Heart left ventricle (tissue), 16 donors: ENCODE data around the gene ESPN. TPM values are rescaled to one million over a fixed set of nuclear protein-coding genes. Genes with fewer than 3 reads are reported as not detected.

Experiments used
- ATAC-seq, 4 donors: fragments of 200-7000 bp; cut with Tn5 transposase; one replicate each; pipeline ENCODE4 v1.9.1; 2020 to 2022; ENCODE audit warnings: moderate library complexity in 4 of 4, mild to moderate bottlenecking in 3 of 4, moderate number of reproducible peaks in 1 of 4
- DNase-seq, 5 donors: peaks; one replicate each; pipeline ENCODE4 v3.0.0-alpha.2; 2020
- H3K27ac ChIP-seq, 12 donors: fragments of 200-600 bp; sonication (generic) in 4 of 12; one replicate each; pipeline versions ENCODE4 v1.5.0 to v1.8.0; 2016 to 2022; ENCODE audit warnings: mild to moderate bottlenecking in 2 of 12
- H3K27me3 ChIP-seq, 9 donors: fragments of 200-600 bp; sonication (generic) in 2 of 9; one replicate each; pipeline versions ENCODE4 v1.5.1 to v1.8.0; 2016 to 2022; ENCODE audit warnings: mild to moderate bottlenecking in 3 of 9
- H3K36me3 ChIP-seq, 9 donors: fragments of 200-600 bp; sonication (generic) in 2 of 9; one replicate each; pipeline versions ENCODE4 v1.5.0 to v1.8.0; 2018 to 2022; ENCODE audit warnings: mild to moderate bottlenecking in 2 of 9
- H3K4me1 ChIP-seq, 12 donors: fragments of 200-600 bp; sonication (generic) in 4 of 12; one replicate each; pipeline versions ENCODE4 v1.5.0 to v1.8.0; 2016 to 2022; ENCODE audit warnings: mild to moderate bottlenecking in 3 of 12
- H3K4me3 ChIP-seq, 12 donors: fragments of 200-600 bp; sonication (generic) in 4 of 12; one replicate each; pipeline versions ENCODE4 v1.5.0 to v1.8.0; 2017 to 2022; ENCODE audit warnings: mild to moderate bottlenecking in 9 of 12, moderate library complexity in 4 of 12
- H3K9me3 ChIP-seq, 12 donors: fragments of 200-600 bp; sonication (generic) in 4 of 12; one replicate each; pipeline versions ENCODE4 v1.5.0 to v1.8.0; 2016 to 2022; ENCODE audit warnings: mild to moderate bottlenecking in 1 of 12
- CTCF ChIP-seq, 12 donors: fragments of 200-600 bp; sonication (generic) in 4 of 12; IDR thresholded peaks; one replicate each; pipeline versions ENCODE4 v1.5.0 to v1.8.0; 2018 to 2022; ENCODE audit warnings: antibody characterized with exemption in 12 of 12, mild to moderate bottlenecking in 5 of 12
- POLR2A ChIP-seq, 2 donors: fragments of 450-650 bp; IDR thresholded peaks; one replicate each; pipeline ENCODE4 v1.6.1; 2017; ENCODE audit warnings: antibody characterized with exemption in 2 of 2, mild to moderate bottlenecking in 2 of 2, moderate library complexity in 2 of 2
- WGBS, 4 donors: extraction: QIAGEN DNeasy Blood & Tissue Kit in 2 of 4; methylation state at CpG; one replicate each; pipeline versions ENCODE4 v1.1.5 to v1.1.7; 2013 to 2018; 5-methylcytosine and 5-hydroxymethylcytosine counted together
- intact Hi-C, 10 donors: fragments of 100-400 bp; cut with DNase I; formaldehyde crosslinking; loops; one replicate each; pipeline versions ENCODE4 v1.11.1 to v1.14.2; 2022
- microRNA-seq, 4 donors: library from miRNA; unstranded; fragments of <30 nt; microRNA quantifications; one replicate each; pipeline versions ENCODE4 to v1.2.0, GENCODE V29; 2017 to 2020
- polyA plus RNA-seq, 2 donors: library from polyadenylated mRNA; stranded (reverse); fragments of 200-250 nt; gene quantifications; one replicate each; pipeline ENCODE4 v1.2.3, GENCODE V29; 2013
- total RNA-seq, 9 donors: library from RNA; depleted of rRNA in 2 of 9; stranded (reverse); fragments of >200 nt in 2 of 9; fragmentation: NEBNext Ultra II Directional in 3 of 9; extraction: Animal tissue kit (Norgen Biotek cat#: 25700) in 3 of 9; gene quantifications; one replicate each; pipeline versions ENCODE4 v1.1.0 to v1.2.4, GENCODE V29; 2016 to 2023
- donor health status: ischemic (EF 13 %, LVEDD 7.1; RV severe dilation, severe dysfunction).
- donor health status: healthy with polysubstance abuse.
- donor health status: DM: no; HTN: yes; CAD: no.
- donor health status: DM: no; HTN: no; CAD: no.
- donor health status: ischemic (EF 25% LVEDD 6.9; RV normal size, moderate dysfunction).
- donor health status: ischemic (EF 25% LVEDD 5.7; RV mildly dilated, moderate dysfunction).
- donor health status: healthy.
- donor health status: DM: yes; HTN: yes; CAD: no.
- donor health status: ischemic (EF 35%, LVEDD 5.7; RV mildly dilated, moderate dysfunction).
- donor health status: nonischemic (EF 11% LVEDD 7.7; RV severe dilation, severe dysfunction).
- donor health status: DM: yes; HTN: yes; CAD: no.
- donor health status: PGD.
- donor health status: ischemic (EF 29% LVEDD 5.4; RV normal size, mild dysfunction).
- donor health status: nonischemic (EF 23%, LVEDD 6.1; RV moderate dilation, normal function).

Gene ESPN
- total and polyA plus RNA-seq, 11 donors = 0.10 to 1.3 (median 0.21) TPM; not detected in 6

GRCh38 chr1:6510493-6510892 lies 85.9 kb downstream of the ESPN start:
- TF ChIP-seq CTCF (IDR thresholded peaks at IDR 0.05) (no peak), POLR2A (IDR thresholded peaks at IDR 0.05) (no peak)
- no peaks in the 10 kb centered on the region for H3K27me3 ChIP-seq
- no peaks in the 10 kb centered on the region for H3K9me3 ChIP-seq
- peak overlapping the region in 1 of 12 donors; percentile 17 for H3K27ac ChIP-seq
- intact Hi-C loops = no loop called here
- no peak for DNase-seq
- WGBS, 4 donors = 80 to 93% (median 85%) methylated on average over 4 to 6 of the region's 6 CpGs
- no peak overlapping the region for H3K4me3 ChIP-seq
- no peaks in the 10 kb centered on the region for H3K36me3 ChIP-seq
- no peak for ATAC-seq
- H3K4me1 ChIP-seq = peaks cover 0 to 22% (median 1%) of the 10 kb centered on the region in 12 donors

Small RNAs within 50 kb of the gene (microRNA-seq; reads per million reads assigned to microRNA genes)
- gene MIR4252 = 0 reads per million in 4 donors

Other genes starting within 250 kb of the ESPN start
- 1 to 10 TPM in 1 of 9 donors, under 1 TPM in 6, not detected in 2; 0.07 to 1.3 (median 0.32) TPM for gene CHD5, start 244.5 kb upstream of the ESPN start, total RNA-seq
- gene CHD5, start 244.5 kb upstream of the ESPN start, polyA plus RNA-seq = under 1 TPM; 0.07 to 0.08 TPM
- gene RPL22, start 225.2 kb upstream of the ESPN start, total RNA-seq = 100 to 1,000 TPM in 7 of 9 donors, 10 to 100 TPM in 2; 63.6 to 343 (median 241) TPM
- gene RPL22, start 225.2 kb upstream of the ESPN start, polyA plus RNA-seq = 100 to 1,000 TPM; 198 to 353 TPM
- 100 to 1,000 TPM in 1 of 9 donors, 10 to 100 TPM in 8; 27.0 to 126 (median 58.2) TPM for gene RNF207, start 218.7 kb upstream of the ESPN start, total RNA-seq
- 10 to 100 TPM; 10.6 to 88.6 TPM for gene RNF207, start 218.7 kb upstream of the ESPN start, polyA plus RNA-seq
- 100 to 1,000 TPM in 2 of 9 donors, 10 to 100 TPM in 7; 48.7 to 102 (median 64.1) TPM for gene ICMT, start 188.8 kb upstream of the ESPN start, total RNA-seq
- gene ICMT, start 188.8 kb upstream of the ESPN start, polyA plus RNA-seq = 10 to 100 TPM; 26.8 to 61.6 TPM
- not detected for gene HES3, start 180.6 kb upstream of the ESPN start, total RNA-seq
- gene HES3, start 180.6 kb upstream of the ESPN start, polyA plus RNA-seq = not detected
- gene GPR153, start 163.7 kb upstream of the ESPN start, total RNA-seq = 10 to 100 TPM in 1 of 9 donors, 1 to 10 TPM in 8; 2.7 to 30.0 (median 4.8) TPM
- 1 to 10 TPM; 2.7 to 4.7 TPM for gene GPR153, start 163.7 kb upstream of the ESPN start, polyA plus RNA-seq
- 10 to 100 TPM in 7 of 9 donors, 1 to 10 TPM in 2; 5.7 to 34.0 (median 12.6) TPM for gene ACOT7, start 31.0 kb upstream of the ESPN start, total RNA-seq
- gene ACOT7, start 31.0 kb upstream of the ESPN start, polyA plus RNA-seq = 10 to 100 TPM in 1 of 2 donors, 1 to 10 TPM in 1; 6.2 to 38.9 TPM
- under 1 TPM in 1 of 9 donors, not detected in 8; 0.14 TPM for gene HES2, start 4.9 kb upstream of the ESPN start, total RNA-seq
- gene HES2, start 4.9 kb upstream of the ESPN start, polyA plus RNA-seq = under 1 TPM; 0.04 to 0.12 TPM
- 10 to 100 TPM in 3 of 9 donors, 1 to 10 TPM in 6; 5.2 to 11.6 (median 9.3) TPM for gene TNFRSF25, start 41.4 kb downstream of the ESPN start, total RNA-seq
- 10 to 100 TPM in 1 of 2 donors, 1 to 10 TPM in 1; 4.7 to 17.5 TPM for gene TNFRSF25, start 41.4 kb downstream of the ESPN start, polyA plus RNA-seq
- gene PLEKHG5, start 66.9 kb downstream of the ESPN start, total RNA-seq = 10 to 100 TPM; 10.8 to 20.2 (median 15.2) TPM
- gene PLEKHG5, start 66.9 kb downstream of the ESPN start, polyA plus RNA-seq = 10 to 100 TPM in 1 of 2 donors, 1 to 10 TPM in 1; 7.2 to 18.5 TPM
- 10 to 100 TPM; 13.1 to 20.6 (median 16.5) TPM for gene NOL9, start 129.7 kb downstream of the ESPN start, total RNA-seq
- gene NOL9, start 129.7 kb downstream of the ESPN start, polyA plus RNA-seq = 1 to 10 TPM; 5.7 to 5.8 TPM
- gene TAS1R1, start 130.5 kb downstream of the ESPN start, total RNA-seq = not detected
- not detected for gene TAS1R1, start 130.5 kb downstream of the ESPN start, polyA plus RNA-seq
- 10 to 100 TPM in 7 of 9 donors, 1 to 10 TPM in 2; 6.4 to 23.1 (median 11.8) TPM for gene ZBTB48, start 155.2 kb downstream of the ESPN start, total RNA-seq
- gene ZBTB48, start 155.2 kb downstream of the ESPN start, polyA plus RNA-seq = 10 to 100 TPM; 12.4 to 17.0 TPM
- 100 to 1,000 TPM in 1 of 9 donors, 10 to 100 TPM in 8; 38.7 to 179 (median 65.4) TPM for gene KLHL21, start 178.1 kb downstream of the ESPN start, total RNA-seq
- gene KLHL21, start 178.1 kb downstream of the ESPN start, polyA plus RNA-seq = 10 to 100 TPM; 28.6 to 47.8 TPM
- gene PHF13, start 189.0 kb downstream of the ESPN start, total RNA-seq = 10 to 100 TPM in 2 of 9 donors, 1 to 10 TPM in 7; 3.5 to 11.2 (median 7.9) TPM
- gene PHF13, start 189.0 kb downstream of the ESPN start, polyA plus RNA-seq = 1 to 10 TPM; 2.9 to 7.3 TPM
- 10 to 100 TPM in 7 of 9 donors, 1 to 10 TPM in 2; 7.5 to 20.7 (median 12.1) TPM for gene THAP3, start 200.1 kb downstream of the ESPN start, total RNA-seq
- 10 to 100 TPM; 21.7 to 22.1 TPM for gene THAP3, start 200.1 kb downstream of the ESPN start, polyA plus RNA-seq